ENCODE results near the gene CACNA2D1. TPM values are rescaled to one million over a fixed set of nuclear protein-coding genes. Genes with fewer than 3 reads are reported as not detected.

The CACNA2D1 gene
- total and polyA plus RNA-seq, 12 donors = 10.5 to 60.9 (median 35.9) TPM

DNA sequence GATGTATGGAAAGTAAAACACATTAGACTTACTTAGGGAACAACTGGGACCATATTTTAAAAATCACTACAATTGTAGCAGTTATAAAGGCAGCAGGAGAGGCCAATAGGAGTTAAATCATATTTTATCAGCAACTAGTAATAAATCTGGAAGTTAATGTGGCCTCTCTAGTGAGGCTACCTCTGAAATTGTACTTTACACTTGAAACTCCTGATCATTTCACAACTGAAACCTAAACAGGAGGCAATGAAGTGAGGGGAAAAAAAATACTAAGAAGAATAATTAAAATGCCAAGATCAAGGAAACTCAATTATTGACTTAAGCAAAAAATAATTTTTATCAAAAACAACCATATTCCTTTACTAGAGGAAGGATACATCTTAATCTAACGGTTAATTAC, 408.1 kb downstream of the CACNA2D1 start:
- no peak for DNase-seq
- Histone ChIP-seq H3K36me3 (replicated peaks in 1 of 2) (no peaks in the 10 kb centered on the region), H3K4me1 (replicated peaks in 1 of 2) (no peaks in the 10 kb centered on the region), H3K27ac (no peak overlapping the region), H3K4me3 (no peak overlapping the region), H3K9me3 (replicated peaks in 1 of 3) (no peaks in the 10 kb centered on the region), H3K27me3 (no peaks in the 10 kb centered on the region)
- intact Hi-C loops (cut with DNase I) = no loop called here
- WGBS, 4 donors = 95 to 100% (median 98%) methylated on average over 1 of the region's 1 CpG
- TF ChIP-seq, protein P1, sequence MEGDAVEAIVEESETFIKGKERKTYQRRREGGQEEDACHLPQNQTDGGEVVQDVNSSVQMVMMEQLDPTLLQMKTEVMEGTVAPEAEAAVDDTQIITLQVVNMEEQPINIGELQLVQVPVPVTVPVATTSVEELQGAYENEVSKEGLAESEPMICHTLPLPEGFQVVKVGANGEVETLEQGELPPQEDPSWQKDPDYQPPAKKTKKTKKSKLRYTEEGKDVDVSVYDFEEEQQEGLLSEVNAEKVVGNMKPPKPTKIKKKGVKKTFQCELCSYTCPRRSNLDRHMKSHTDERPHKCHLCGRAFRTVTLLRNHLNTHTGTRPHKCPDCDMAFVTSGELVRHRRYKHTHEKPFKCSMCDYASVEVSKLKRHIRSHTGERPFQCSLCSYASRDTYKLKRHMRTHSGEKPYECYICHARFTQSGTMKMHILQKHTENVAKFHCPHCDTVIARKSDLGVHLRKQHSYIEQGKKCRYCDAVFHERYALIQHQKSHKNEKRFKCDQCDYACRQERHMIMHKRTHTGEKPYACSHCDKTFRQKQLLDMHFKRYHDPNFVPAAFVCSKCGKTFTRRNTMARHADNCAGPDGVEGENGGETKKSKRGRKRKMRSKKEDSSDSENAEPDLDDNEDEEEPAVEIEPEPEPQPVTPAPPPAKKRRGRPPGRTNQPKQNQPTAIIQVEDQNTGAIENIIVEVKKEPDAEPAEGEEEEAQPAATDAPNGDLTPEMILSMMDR (IDR thresholded peaks at IDR 0.05) = no peak
- TF ChIP-seq POLR2A (IDR thresholded peaks at IDR 0.05) = no peak

- Histone ChIP-seq H3K4me3 (no peak overlapping the region), H3K27ac (no peak overlapping the region), H3K9me3 (replicated peaks in 1 of 3) (no peaks in the 10 kb centered on the region), H3K36me3 (replicated peaks in 1 of 2) (no peaks in the 10 kb centered on the region), H3K27me3 (no peaks in the 10 kb centered on the region), H3K4me1 (replicated peaks in 1 of 2) (no peaks in the 10 kb centered on the region)
- TF ChIP-seq, protein P1 (IDR thresholded peaks at IDR 0.05) = no peak
- no peak for DNase-seq
- intact Hi-C loops (cut with DNase I) = no loop called here
- 93 to 94% (median 94%) methylated on average over 3 of the region's 3 CpGs for WGBS, 4 donors
Observed at GRCh38 chr7:82032901-82033300, 410.7 kb downstream of the CACNA2D1 start.

DNA sequence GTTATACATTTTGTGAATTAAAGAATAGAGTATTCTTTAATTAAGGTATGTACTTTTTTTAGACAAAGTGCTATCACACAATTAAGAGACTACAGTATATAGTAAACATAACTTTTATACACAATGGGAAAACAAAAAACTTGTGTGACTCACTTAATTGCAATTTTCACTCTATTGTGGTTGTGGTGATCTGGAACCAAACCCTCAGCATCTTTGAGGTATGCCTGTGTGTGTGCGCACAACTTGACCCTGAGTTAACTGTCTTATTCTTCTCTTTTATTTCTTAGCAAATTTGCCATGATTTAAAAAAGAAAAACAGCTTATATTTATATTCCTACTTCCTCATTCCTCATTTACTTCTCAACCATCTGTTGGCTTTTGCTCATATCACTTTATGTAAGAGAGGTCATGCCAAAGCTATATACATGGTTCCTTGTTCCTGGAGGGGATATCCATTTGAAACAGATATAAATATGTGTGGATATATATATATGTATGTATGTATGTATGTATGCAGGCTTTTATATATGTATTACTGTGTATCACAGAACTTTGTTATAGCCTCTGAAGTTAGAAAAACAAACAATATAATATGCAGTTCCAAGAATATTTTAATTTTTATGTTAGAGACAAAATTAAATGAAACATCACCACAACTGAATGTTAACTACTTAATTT, 414.2 kb downstream of the CACNA2D1 start:
- no peaks in the 10 kb centered on the region for H3K4me1 ChIP-seq (replicated peaks in 1 of 2)
- no peak for TF ChIP-seq POLR2A (IDR thresholded peaks at IDR 0.05)
- TF ChIP-seq, protein P1 (IDR thresholded peaks at IDR 0.05) = no peak
- no peak for DNase-seq
- WGBS, 4 donors = 93 to 100% (median 99%) methylated on average over 1 of the region's 1 CpG
- intact Hi-C loops (cut with DNase I) = no loop called here
- H3K27me3 ChIP-seq = no peaks in the 10 kb centered on the region
- no peak overlapping the region for H3K4me3 ChIP-seq
- no peaks in the 10 kb centered on the region for H3K9me3 ChIP-seq (replicated peaks in 1 of 3)
- H3K27ac ChIP-seq = no peak overlapping the region
- H3K36me3 ChIP-seq (replicated peaks in 1 of 2) = no peaks in the 10 kb centered on the region

DNA sequence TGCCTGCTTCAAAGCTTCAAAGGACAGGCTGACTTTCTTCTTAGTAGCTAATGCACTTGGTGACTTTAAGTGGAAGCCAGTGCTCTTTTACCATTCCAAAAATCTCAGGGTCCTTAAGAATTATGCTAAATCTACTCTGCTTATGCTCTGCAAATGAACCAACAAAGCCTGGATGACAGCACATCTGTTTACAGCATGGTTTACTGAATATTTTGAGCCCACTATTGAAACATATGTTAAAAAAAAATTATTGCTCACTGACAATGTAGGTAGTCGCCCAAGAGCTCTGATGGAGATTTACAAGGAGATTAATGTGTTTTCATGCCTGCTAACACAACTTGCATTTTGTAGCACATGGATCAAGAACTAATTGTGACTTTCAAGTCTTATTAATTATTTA, 415.5 kb downstream of the CACNA2D1 start:
- no peak overlapping the region for H3K4me3 ChIP-seq
- no peak for TF ChIP-seq POLR2A (IDR thresholded peaks at IDR 0.05)
- TF ChIP-seq, protein P1 (IDR thresholded peaks at IDR 0.05) = no peak
- intact Hi-C loops (cut with DNase I) = no loop called here
- H3K36me3 ChIP-seq (replicated peaks in 1 of 2) = no peaks in the 10 kb centered on the region
- no peak overlapping the region for H3K27ac ChIP-seq
- H3K9me3 ChIP-seq (replicated peaks in 1 of 3) = no peaks in the 10 kb centered on the region
- no peaks in the 10 kb centered on the region for H3K27me3 ChIP-seq
- no peaks in the 10 kb centered on the region for H3K4me1 ChIP-seq (replicated peaks in 1 of 2)
- WGBS, 4 donors = 87 to 100% (median 99%) methylated on average over 1 of the region's 1 CpG
- DNase-seq = no peak
